ENCODE results near the gene DIS3L2.

DNA sequence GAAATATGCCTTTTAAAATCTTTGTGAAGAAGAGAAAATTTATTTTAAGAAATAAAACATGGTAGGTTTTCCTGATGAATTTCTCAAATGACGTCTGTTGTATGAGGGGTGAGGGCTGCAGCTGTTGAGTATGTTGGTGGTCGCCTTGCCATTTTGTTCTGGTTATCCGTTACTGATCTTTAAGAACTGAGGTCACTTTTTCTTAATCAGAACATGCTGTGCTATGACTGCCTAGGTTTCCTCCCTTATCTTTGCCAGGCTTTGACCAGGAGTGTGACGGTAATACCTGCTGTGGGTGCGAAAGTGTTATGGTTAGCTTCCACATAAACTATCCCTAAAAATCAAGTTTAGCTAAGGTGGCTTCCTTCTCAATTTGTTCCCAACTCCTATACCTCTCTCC, 176.9 kb downstream of the DIS3L2 start:
- no peak for TF ChIP-seq EZH2phosphoT487 (IDR thresholded peaks at IDR 0.05; ENCODE audit: borderline replicate concordance, low read depth, low read length)
- TF ChIP-seq, protein P1, sequence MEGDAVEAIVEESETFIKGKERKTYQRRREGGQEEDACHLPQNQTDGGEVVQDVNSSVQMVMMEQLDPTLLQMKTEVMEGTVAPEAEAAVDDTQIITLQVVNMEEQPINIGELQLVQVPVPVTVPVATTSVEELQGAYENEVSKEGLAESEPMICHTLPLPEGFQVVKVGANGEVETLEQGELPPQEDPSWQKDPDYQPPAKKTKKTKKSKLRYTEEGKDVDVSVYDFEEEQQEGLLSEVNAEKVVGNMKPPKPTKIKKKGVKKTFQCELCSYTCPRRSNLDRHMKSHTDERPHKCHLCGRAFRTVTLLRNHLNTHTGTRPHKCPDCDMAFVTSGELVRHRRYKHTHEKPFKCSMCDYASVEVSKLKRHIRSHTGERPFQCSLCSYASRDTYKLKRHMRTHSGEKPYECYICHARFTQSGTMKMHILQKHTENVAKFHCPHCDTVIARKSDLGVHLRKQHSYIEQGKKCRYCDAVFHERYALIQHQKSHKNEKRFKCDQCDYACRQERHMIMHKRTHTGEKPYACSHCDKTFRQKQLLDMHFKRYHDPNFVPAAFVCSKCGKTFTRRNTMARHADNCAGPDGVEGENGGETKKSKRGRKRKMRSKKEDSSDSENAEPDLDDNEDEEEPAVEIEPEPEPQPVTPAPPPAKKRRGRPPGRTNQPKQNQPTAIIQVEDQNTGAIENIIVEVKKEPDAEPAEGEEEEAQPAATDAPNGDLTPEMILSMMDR (conservative IDR thresholded peaks at IDR 0.05; ENCODE audit: low read length): no peak

Measured in OCI-LY7 (cell line).